Uterus (tissue), 2 donors: ENCODE measurements around the gene TTLL12.

Experiments used
- CTCF ChIP-seq, 4 experiments: fragments of 200-600 bp in 2 of 4; fragments of 450-650 bp in 2 of 4; sonication (generic) in 2 of 4; IDR thresholded peaks; one replicate each; pipeline ENCODE4 v1.5.1; 2016 to 2019; ENCODE audit warnings: antibody characterized with exemption in 4 of 4, mild to moderate bottlenecking in 2 of 4, moderate library complexity in 1 of 4
- POLR2A ChIP-seq, 2 donors: fragments of 450-650 bp; IDR thresholded peaks; one replicate each; pipeline ENCODE4 v1.6.1; 2016; ENCODE audit warnings: antibody characterized with exemption in 2 of 2, mild to moderate bottlenecking in 1 of 2, moderate library complexity in 1 of 2

- TF ChIP-seq CTCF (IDR thresholded peaks at IDR 0.05) (no peak), POLR2A (IDR thresholded peaks at IDR 0.05) (no peak)
Measured at GRCh38 chr22:43171607-43172006, 15.3 kb downstream of the TTLL12 start.
